HCT116 (cell line): ENCODE measurements around the gene NSUN3. TPM values are rescaled to one million over a fixed set of nuclear protein-coding genes. Genes with fewer than 3 reads are reported as not detected.

Source experiments
- ATAC-seq: fragments of 200-7000 bp; cut with Tn5 transposase; 2 replicates; pipeline ENCODE4 v1.9.1; 2020; ENCODE audit warnings: mild to moderate bottlenecking, moderate library complexity
- BruUV-seq: library from RNA; stranded (reverse); fragments of 400-500 nt; replicated peaks from 2 replicates; lab custom pipeline; 2021; lab: Mats Ljungman, UMichigan
- CTCF ChIA-PET: fragments of 300-600 bp; sonication (Branson Sonifier 250); formaldehyde crosslinking; loops from one replicate; lab custom pipeline; 2021; ENCODE audit warnings: antibody characterized with exemption; lab: Charles Lee
- POLR2A ChIA-PET: fragments of 300-600, 350-600 bp; sonication (Branson Sonifier 250); formaldehyde crosslinking; loops from one replicate; lab custom pipeline; 2021; ENCODE audit warnings: antibody characterized with exemption; lab: Charles Lee
- RAD21 ChIA-PET, 2 experiments: fragments of 300-600 bp; sonication (Branson Sonifier 250); formaldehyde crosslinking; loops; one replicate each; lab custom pipeline; 2023; ENCODE audit warnings: low total read pairs in 2 of 2; ENCODE audit not compliant: uncharacterized antibody in 2 of 2, unreplicated experiment in 2 of 2, low non-redundant PET in 1 of 2; lab: Charles Lee
- DNase-seq: peaks from one replicate; pipeline ENCODE4 v3.0.0-alpha.2; 2010; ENCODE audit warnings: low read depth, low spot score
- H2AFZ ChIP-seq: fragments of 200-600 bp; shearing (Covaris generic), sonication (generic); 2 replicates; pipeline ENCODE4 v1.6.1; 2017; ENCODE audit warnings: low read depth, mixed run types, mixed read lengths, antibody characterized with exemption, low read length; ENCODE audit not compliant: poor library complexity, severe bottlenecking
- H3K27ac ChIP-seq: 2 replicates; pipeline ENCODE4 v1.5.1; 2012; ENCODE audit warnings: low read depth, low read length
- H3K27me3 ChIP-seq: fragments of 200-600 bp; sonication (generic); 2 replicates; pipeline ENCODE4 v1.6.1; 2016; ENCODE audit warnings: mixed run types, low read length, mixed read lengths; ENCODE audit not compliant: insufficient read depth
- H3K36me3 ChIP-seq, 2 experiments: fragments of 200-500 bp in 1 of 2; fragments of 200-600 bp in 1 of 2; sonication (Bioruptor generic) in 1 of 2; sonication (generic) in 1 of 2; 2 replicates each; pipeline versions ENCODE4 v1.5.1 to v1.6.1; 2014 to 2016; ENCODE audit warnings: low read length in 2 of 2, inconsistent platforms in 1 of 2, mixed read lengths in 1 of 2, mixed run types in 1 of 2; ENCODE audit not compliant: insufficient read depth in 2 of 2, control insufficient read depth in 1 of 2
- H3K4me1 ChIP-seq, 2 experiments: fragments of 200-600 bp in 1 of 2; sonication (generic) in 1 of 2; 2 replicates each; pipeline versions ENCODE4 v1.5.1 to v1.6.1; 2012 to 2017; ENCODE audit warnings: low read length in 2 of 2, inconsistent platforms in 1 of 2, mild to moderate bottlenecking in 1 of 2, mixed read lengths in 1 of 2, mixed run types in 1 of 2, moderate library complexity in 1 of 2; ENCODE audit not compliant: insufficient read depth in 2 of 2, control insufficient read depth in 1 of 2
- H3K4me2 ChIP-seq: fragments of 200-600 bp; sonication (generic); 2 replicates; pipeline ENCODE4 v1.6.1; 2017; ENCODE audit warnings: mixed run types, low read length, mixed read lengths
- H3K4me3 ChIP-seq, 2 experiments: fragments of 200-600 bp in 1 of 2; sonication (generic) in 1 of 2; replicated peaks in 1 of 2; 2 replicates each; pipeline ENCODE4 v1.5.1; 2011 to 2016; ENCODE audit warnings: low read length in 2 of 2, control low read depth in 1 of 2, low read depth in 1 of 2, mild to moderate bottlenecking in 1 of 2, mixed read lengths in 1 of 2, mixed run types in 1 of 2
- H3K79me2 ChIP-seq: fragments of 200-600 bp; sonication (generic); 2 replicates; pipeline ENCODE4 v1.6.1; 2017; ENCODE audit warnings: mild to moderate bottlenecking, mixed run types, low read length, moderate library complexity, mixed read lengths; ENCODE audit not compliant: insufficient read depth
- H3K9ac ChIP-seq: fragments of 200-600 bp; sonication (generic); 2 replicates; pipeline ENCODE4 v1.6.1; 2016; ENCODE audit warnings: low read length, mixed read lengths
- H3K9me2 ChIP-seq: fragments of 200-600 bp; sonication (generic), shearing (Covaris generic); 2 replicates; pipeline ENCODE4 v1.6.1; 2017; ENCODE audit warnings: mixed run types, mild to moderate bottlenecking, moderate library complexity; ENCODE audit not compliant: insufficient read depth
- H3K9me3 ChIP-seq, 2 experiments: fragments of 200-500 bp in 1 of 2; fragments of 200-600 bp in 1 of 2; sonication (Bioruptor generic) in 1 of 2; sonication (generic) in 1 of 2; 2 replicates each; pipeline ENCODE4 v1.6.1; 2014 to 2017; ENCODE audit warnings: low read length in 2 of 2, mixed read lengths in 2 of 2, inconsistent platforms in 1 of 2, low read depth in 1 of 2, mild to moderate bottlenecking in 1 of 2, mixed run types in 1 of 2, moderate library complexity in 1 of 2; ENCODE audit not compliant: control insufficient read depth in 1 of 2, insufficient read depth in 1 of 2
- H4K20me1 ChIP-seq: fragments of 200-600 bp; sonication (generic), shearing (Covaris generic); 2 replicates; pipeline ENCODE4 v1.6.1; 2017; ENCODE audit warnings: mixed run types, mild to moderate bottlenecking, moderate library complexity; ENCODE audit not compliant: insufficient read depth
- EZH2 ChIP-seq: fragments of 200-600 bp; sonication (generic); IDR thresholded peaks from 2 replicates; pipeline ENCODE4 v1.6.1; 2017; ENCODE audit warnings: antibody characterized with exemption, mixed run types
- RAD21 ChIP-seq: IDR thresholded peaks from 2 replicates; pipeline ENCODE4 v1.6.1; 2012; ENCODE audit warnings: low read depth, mild to moderate bottlenecking
- ZNF274 ChIP-seq: fragments of 200-500 bp; sonication (Bioruptor generic); IDR thresholded peaks from 2 replicates; pipeline ENCODE4 v1.6.1; 2014; ENCODE audit warnings: mild to moderate bottlenecking, low read depth, low read length, inconsistent platforms
- intact Hi-C: fragments of 100-400 bp; cut with micrococcal nuclease; formaldehyde crosslinking; loops from 2 replicates; pipeline ENCODE4 v1.10.0; 2022
- total RNA-seq: library from RNA; stranded (reverse); gene quantifications from one replicate; pipeline ENCODE4 v1.2.1, GENCODE V29; 2021; ENCODE audit not compliant: unreplicated experiment
- TF ChIP-seq, protein P1 (sequence below): IDR thresholded peaks from 2 replicates; pipeline ENCODE4 v1.6.1; 2012; ENCODE audit warnings: low read depth

The NSUN3 gene
- total RNA-seq, 1 experiment from 2014 or later: 6.6 TPM

DNA sequence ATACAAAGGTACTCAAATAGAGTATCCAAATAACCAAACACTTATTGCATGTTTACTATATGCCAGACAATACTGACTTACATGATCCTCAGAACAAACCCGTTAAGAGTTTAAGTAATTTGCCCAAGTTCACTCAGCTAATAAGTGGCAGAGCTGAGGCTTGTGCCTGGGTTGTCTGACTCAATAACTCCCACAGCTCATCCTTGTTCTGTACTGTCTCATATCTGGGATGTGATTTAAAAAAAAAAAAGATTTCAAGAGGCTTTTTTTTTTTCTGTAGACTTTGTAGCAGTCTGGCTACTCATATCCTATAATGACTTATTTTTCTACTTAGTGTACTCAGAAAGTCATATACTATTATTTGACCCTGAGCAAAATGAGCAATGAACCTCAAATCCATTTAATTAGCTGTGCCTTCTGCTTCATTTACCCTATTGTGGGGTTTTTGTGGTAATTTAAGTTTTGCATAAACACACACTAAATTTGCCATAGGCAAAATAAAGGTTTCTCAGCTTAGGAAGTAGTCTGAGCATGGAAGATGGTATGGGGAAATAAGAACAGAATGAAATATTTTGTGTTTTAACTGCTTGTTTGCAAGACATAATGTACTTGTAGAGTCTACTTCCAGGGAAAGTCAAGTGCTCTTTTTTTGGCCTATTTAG is 3.1 kb downstream of the NSUN3 start:
- peaks cover 6 to 15% of the 10 kb centered on the region in 2 experiments; a peak in 3 of 4 replicates for H3K4me1 ChIP-seq
- ATAC-seq (no peak), DNase-seq (no peak)
- no peak overlapping the region for H3K9ac ChIP-seq
- BruUV-seq: no TSS peak
- ChIA-PET CTCF (no interaction called here), RAD21 (no interaction called here), POLR2A (no interaction called here)
- H3K27me3 ChIP-seq: no peaks in the 10 kb centered on the region
- no peaks in the 10 kb centered on the region for H4K20me1 ChIP-seq
- H3K9me3 ChIP-seq: no peaks in the 10 kb centered on the region
- no peak overlapping the region for H3K4me3 ChIP-seq
- no peak overlapping the region for H3K27ac ChIP-seq
- intact Hi-C loops: loop anchor here (10.0 kb wide), 1 partner anchor 221 kb away; no protein-coding TSS in a partner anchor
- H3K79me2 ChIP-seq: peaks cover 14% of the 10 kb centered on the region; the same call in 1 of the 2 replicates
- H3K9me2 ChIP-seq: no peaks in the 10 kb centered on the region
- H3K36me3 ChIP-seq: no peaks in the 10 kb centered on the region; a peak in 1 of 4 replicates
- H3K4me2 ChIP-seq: no peak overlapping the region
- TF ChIP-seq EZH2: no peak
- H2AFZ ChIP-seq: no peak overlapping the region

DNA sequence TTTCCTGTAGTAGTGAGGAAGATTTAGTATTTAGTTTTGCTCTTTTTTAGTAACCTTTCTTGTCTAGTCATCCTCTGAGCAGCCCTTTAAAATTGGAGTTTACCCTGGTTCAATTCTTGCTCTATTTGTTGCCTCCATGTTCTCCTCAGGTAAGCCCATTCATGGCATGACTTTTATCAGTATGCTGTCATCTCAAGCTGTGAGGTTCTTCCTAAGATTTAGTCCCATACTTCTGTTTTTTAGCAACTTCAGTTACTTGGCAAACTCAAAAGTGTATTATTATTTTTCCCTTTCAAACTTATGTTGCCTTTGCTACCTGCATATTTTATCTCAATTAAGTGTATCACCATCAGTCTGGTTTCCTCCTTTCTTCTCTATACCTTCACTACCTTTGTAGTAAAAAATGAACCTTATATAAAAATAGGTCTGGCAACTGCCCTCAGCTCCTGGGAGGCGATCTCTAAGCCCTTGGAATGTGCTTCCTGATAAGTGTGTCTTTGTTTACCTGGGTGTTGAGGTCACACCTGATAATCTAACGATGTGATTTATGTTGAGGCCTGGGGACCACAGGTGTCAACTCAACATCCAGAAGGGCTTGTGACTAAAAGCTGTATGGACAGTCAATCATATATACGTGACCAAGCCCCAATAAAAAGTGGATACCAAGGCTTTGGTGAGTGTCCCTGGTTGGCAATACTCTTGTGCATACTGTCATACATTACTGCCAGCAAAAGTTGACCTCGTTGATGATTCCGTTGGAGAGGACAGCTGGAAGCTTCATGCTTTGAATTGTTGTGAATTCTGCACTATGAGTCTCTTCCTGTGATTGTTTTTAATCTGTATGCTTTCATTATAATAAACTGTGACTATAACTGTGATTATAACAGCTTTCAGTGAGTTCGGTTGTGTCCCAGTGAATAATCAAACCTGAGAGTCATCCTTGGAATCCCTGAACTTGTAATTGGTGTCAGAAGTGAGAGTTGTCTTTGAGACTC is 3.9 kb downstream of the NSUN3 start:
- H3K4me2 ChIP-seq: no peak overlapping the region
- ChIA-PET CTCF (no interaction called here), POLR2A (no interaction called here)

More for the DNA sequence above, 3.9 kb downstream of the NSUN3 start:
- Histone ChIP-seq H3K9me3 (no peaks in the 10 kb centered on the region), H3K27ac (no peak overlapping the region), H3K4me1 (peaks cover 6 to 13% of the 10 kb centered on the region in 2 experiments; a peak in 3 of 4 replicates), H3K4me3 (no peak overlapping the region), H3K9me2 (no peaks in the 10 kb centered on the region), H2AFZ (no peak overlapping the region), H4K20me1 (no peaks in the 10 kb centered on the region), H3K27me3 (no peaks in the 10 kb centered on the region), H3K9ac (no peak overlapping the region)
- no peak for ATAC-seq
- DNase-seq: no peak
- intact Hi-C loops: loop anchor here (10.0 kb wide), 1 partner anchor 222 kb away; no protein-coding TSS in a partner anchor
- BruUV-seq: no TSS peak
- RAD21 ChIA-PET: no interaction called here
- TF ChIP-seq ZNF274 (no peak), RAD21 (no peak)
- TF ChIP-seq, protein P1, sequence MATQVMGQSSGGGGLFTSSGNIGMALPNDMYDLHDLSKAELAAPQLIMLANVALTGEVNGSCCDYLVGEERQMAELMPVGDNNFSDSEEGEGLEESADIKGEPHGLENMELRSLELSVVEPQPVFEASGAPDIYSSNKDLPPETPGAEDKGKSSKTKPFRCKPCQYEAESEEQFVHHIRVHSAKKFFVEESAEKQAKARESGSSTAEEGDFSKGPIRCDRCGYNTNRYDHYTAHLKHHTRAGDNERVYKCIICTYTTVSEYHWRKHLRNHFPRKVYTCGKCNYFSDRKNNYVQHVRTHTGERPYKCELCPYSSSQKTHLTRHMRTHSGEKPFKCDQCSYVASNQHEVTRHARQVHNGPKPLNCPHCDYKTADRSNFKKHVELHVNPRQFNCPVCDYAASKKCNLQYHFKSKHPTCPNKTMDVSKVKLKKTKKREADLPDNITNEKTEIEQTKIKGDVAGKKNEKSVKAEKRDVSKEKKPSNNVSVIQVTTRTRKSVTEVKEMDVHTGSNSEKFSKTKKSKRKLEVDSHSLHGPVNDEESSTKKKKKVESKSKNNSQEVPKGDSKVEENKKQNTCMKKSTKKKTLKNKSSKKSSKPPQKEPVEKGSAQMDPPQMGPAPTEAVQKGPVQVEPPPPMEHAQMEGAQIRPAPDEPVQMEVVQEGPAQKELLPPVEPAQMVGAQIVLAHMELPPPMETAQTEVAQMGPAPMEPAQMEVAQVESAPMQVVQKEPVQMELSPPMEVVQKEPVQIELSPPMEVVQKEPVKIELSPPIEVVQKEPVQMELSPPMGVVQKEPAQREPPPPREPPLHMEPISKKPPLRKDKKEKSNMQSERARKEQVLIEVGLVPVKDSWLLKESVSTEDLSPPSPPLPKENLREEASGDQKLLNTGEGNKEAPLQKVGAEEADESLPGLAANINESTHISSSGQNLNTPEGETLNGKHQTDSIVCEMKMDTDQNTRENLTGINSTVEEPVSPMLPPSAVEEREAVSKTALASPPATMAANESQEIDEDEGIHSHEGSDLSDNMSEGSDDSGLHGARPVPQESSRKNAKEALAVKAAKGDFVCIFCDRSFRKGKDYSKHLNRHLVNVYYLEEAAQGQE: no peak
- TF ChIP-seq, all 23 proteins: peak for 0
- peaks cover 14% of the 10 kb centered on the region; the same call in 1 of the 2 replicates for H3K79me2 ChIP-seq
- no peaks in the 10 kb centered on the region; a peak in 1 of 4 replicates for H3K36me3 ChIP-seq
